Left forelimb (tissue), 1 donor: ENCODE measurements around the gene SPECC1L.

Experiments
- DNase-seq: peaks from one replicate; pipeline ENCODE4 v3.0.0-alpha.2; 2018; ENCODE audit warnings: low spot score

SPECC1L gene

DNA sequence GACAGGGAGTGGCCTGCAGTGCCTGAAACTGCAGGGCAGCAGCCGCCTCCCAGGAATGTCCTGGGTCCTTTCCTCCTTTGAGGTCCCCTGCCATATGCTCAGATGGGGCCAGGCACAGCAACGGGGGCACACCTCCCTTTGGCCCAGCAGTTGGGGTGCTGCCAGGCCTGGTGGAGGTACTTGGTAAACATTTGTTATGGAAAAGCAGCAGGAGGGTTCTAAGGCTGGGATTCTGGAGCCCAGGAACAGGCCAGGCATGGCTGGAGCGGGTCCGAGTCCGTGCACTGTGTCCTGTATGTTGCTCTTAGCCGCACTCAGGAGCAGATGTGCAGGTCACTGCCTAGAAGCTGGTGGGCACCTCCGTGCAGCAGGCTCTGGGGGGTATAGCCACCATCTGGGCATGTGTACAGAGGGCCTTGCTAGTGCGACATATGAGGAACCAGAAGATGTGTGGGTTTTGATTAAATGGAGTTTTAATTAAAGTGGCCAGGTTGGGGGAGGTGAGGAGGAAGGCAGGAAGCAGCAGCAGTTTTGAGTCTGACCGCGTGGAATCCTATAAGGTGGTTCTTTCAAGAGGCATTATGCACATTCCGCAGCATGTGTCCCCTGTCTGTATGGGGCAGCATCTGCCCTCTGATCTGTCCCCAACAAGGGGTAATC is 158.2 kb downstream of the SPECC1L start:
- no peak for DNase-seq

DNA sequence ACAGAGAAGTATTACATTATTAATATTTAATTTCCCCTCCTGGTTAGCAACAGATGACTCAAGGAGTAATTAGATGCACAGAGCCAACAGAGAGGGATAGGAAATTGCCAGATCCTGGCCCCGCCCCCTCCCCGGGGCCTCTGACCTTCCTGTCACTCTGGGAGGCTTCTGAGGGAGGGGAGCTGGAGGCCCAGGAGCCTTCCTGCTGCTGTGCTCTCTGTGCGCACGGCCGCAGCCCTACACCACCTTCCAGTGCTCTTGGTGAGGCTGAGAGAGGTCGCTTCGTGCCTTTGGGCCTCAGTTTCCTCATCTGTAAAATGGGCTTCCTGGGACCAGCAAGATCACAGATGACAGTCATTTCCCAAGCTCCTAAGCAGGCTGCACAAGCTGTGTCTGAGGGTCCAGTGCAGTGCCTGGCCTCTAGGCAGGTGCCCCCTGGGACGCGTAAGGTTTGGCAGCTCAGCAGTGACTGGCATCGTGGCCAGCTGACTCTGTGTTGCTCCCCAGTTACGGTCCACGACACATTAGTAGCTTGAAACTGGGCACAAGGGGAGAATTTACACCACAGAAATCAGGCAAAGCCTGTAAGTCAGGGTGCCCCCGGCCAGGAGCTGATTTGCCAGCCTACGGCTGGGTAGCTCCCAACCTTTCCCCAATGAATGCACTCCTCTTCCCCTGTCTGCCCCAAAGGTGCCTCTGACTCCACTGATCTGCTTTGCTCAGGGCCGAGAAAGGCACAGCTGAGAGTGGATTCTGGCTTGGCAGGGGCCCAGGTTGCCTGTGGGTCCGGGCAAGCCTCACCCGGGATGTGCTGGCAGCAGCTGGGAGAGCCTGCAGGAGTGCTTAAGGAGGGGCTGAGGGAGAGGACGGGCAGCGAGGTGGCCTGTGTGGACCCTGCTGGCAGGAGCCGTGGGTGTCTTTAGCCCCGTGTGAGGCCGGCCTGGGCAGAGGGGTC is 159.1 kb downstream of the SPECC1L start:
- no peak for DNase-seq

DNA sequence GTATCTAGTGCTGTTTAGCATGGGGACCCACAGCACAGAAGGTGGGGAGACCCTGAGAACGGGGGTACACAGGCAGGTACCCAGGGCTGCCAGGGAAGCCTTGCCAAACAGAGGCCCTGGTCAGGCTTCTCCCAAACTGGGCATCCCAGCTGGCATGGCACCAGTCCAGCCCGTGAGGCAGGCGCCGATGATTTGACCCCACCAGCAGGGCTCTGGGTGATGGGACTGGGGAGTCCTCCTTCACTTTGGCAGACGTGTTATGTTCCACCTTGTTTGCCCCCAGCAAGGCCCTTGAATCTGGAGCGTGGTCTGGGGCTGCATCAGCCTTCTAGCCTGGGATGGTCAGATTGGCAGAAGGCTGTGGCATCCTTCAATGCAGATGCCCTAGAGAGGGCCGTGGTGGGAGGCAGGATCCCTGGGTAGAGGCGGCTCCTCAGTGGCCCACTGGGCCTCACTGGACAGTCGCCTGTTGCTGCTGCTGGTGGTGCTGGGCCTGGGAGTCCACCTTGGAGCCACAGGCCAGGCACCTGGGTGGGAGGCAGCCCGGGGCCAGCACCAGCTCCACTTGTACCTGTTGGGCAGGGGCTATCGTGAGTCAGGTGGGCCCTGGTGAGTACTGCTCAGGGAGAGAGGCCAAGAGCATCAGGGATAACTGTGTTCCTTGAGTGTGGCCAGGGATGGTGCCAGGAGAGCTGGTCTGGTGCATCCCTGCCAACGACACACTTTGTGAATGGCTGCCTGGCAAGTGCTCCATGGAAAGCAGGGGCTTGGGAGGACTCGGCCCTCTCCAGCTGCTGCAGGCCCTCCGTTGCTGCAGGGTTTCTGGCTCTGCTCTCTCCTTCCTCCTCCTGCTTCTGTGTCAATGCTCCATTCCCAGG is 160.0 kb downstream of the SPECC1L start:
- DNase-seq = no peak

DNA sequence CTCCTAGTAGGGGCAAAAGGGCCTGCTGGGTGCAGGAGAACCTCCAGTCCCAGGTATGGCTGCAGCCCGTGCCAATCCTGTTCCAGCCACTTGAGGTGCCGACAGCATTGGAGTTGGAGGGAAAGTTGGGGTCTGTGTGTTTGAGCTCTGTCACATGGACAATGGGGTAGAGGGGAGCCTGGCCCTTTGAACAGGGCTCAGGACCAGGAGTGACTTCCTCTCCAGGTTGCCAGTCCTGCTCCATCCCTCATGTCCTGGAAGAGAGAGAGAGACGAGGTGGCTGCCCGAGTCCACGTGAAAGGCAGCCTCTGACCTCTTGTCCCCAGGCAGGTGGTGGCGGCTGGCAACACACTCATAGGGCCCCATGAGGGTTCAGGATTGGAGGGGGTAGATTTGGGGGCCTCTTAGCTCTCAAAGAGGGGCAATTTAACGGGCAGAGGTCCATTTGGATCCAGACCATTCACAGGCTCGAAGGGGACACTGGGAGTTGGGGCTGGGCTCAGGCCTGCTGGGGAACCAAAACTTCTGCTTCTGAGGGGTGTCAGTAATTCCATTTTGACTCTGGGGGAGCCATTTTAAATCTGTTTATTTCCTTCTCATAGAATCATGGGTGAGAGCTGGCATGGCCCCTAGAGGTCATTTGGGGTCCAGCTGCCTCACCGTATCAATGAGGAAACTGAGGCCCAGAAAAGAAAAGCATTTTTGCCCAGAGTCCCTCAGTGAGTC is 160.8 kb downstream of the SPECC1L start:
- DNase-seq = no peak

DNA sequence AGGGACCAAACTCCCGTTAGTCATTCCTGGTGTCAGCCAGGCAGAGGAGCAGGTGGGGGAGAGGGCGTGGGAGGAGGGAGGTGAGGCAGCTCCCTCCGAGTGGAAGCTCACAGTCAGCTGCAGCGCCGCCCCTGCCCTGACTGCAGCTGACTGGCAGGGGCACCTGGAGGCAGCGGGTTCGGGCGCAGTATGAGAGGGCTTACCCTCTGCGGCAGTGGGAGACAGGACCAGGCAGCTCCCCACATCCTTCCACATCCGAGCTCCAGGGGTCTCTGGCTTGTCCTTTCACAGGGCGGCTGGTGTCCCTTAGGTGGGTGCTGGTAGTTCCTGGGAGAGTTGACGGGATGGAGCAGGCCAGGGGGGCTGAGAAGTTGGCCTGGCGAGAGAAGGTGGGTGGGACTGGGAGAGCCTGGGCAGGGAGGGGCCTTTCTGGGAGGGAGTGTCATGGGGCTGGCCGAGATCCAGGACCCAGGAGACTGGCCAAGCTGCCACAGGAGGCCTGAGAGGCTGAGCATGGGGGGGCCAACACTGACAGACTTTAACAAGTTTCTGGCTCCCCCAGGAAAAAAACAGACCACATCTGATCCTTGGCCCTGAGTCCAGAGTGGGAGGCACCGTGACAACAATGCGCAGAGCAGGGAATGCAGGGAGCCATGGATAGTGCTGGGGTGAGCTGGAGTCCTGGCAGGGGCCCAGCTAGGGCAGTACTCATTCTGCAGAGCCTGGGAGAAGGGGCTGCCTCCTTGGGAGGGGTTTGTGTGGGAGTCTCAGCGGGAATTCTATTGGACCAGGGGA is 161.6 kb downstream of the SPECC1L start:
- peak; percentile 78 for DNase-seq

DNA sequence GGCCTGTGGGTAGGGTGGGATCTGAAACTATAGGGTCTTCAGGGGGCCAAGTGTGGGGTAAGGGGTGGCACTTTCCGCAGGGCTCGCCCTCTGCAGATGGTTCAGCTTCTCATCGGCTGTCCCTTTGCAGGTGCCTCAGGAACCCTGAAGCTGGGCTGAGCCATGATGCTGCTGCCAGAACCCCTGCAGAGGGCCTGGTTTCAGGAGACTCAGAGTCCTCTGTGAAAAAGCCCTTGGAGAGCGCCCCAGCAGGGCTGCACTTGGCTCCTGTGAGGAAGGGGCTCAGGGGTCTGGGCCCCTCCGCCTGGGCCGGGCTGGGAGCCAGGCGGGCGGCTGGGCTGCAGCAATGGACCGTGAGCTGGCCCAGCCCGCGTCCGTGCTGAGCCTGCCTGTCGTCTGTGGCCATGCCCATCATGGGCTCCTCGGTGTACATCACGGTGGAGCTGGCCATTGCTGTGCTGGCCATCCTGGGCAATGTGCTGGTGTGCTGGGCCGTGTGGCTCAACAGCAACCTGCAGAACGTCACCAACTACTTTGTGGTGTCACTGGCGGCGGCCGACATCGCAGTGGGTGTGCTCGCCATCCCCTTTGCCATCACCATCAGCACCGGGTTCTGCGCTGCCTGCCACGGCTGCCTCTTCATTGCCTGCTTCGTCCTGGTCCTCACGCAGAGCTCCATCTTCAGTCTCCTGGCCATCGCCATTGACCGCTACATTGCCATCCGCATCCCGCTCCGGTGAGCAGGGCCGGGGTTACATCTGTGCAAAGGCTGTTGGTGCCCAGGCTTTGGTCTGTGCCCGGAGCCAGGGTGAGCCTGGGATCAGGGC is 162.6 kb downstream of the SPECC1L start:
- DNase-seq = no peak

DNA sequence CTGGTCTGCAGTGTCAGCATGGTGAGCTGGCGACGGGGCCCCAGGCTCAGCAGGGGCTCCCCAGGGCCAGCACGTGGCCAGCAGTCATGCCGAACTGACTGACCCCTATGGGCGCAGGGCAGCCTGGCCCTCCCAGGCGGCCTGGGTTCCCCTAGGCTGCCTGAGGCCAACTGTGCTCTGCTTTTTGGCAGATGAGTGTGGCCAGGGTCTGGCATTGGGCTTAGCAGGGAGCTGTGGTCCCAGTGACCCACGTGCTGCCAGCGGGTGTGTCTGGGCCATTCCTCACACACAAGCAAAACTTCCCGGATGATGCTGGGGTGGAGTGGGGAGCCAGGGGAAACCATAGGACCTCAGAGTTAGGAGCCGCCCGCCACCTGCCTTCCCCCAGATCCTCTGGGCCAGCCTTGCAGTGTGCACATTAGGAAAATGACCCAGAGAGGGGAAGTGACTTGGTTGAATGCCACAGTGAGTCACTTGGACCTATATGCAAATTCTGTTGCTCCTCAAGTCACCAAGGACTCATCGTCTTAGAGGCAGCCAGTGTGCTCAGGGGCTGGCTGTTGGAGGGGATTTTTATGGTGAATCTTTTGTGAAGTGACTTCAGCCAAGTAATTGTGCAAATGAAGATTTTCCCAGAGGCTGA is 163.3 kb downstream of the SPECC1L start:
- DNase-seq = no peak

DNA sequence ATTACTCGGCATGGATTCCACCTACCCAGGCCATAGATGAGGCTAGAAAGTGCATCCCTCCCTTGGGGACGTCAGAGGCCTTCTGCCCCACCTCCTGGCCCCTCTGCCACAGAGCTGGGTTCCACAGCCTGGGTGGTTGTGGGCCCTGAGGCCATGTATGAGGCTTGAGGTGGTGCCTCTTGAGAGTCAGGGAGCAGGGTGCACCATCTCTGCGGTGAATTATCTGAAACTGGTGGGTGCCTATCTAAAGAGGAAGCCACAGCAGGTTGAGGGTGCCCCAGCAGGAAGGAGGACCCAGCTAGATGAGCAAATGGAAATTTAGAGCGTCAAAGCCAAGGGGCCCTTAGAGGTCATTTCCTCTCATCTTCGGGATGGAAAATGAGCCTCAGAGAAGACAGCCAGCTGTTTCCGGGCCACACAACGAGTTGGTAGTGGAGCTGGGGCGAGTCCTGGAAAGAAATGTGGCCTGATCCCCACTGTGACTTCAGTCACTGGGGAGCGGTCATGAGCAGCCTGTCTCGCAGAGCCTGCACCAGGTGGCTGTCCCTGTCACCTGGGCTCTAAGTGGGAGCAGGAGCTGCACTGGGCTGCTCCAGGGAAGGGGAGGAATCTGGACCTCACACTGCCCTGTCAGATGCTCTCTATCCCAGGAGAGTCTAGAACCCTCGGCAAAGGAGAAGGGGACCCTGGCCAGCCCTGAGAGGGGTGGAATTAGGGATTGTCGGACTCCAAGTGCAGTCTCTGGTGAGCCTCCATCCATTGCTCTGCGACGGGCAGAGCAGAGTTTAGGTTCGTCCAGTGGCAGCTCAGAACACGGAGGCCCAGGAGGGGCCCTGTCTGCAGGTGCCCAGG is 164.1 kb downstream of the SPECC1L start:
- peak; percentile 80 for DNase-seq

DNA sequence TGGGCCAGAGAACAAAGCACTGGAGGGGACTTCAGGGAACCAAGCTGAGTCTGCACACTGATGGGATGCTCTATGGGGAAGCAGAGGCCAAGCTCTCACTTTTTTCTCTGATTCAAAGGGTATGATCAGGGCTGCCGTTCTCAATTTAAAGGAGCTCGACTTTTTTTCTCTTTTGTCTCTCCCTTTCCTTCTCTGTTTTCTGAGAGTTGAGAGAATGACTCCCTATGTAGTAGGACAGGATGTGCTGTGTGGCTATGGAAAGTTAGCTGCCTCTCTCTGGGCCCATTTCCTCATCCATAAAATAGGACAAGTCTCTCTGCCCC is 164.7 kb downstream of the SPECC1L start:
- DNase-seq = no peak

DNA sequence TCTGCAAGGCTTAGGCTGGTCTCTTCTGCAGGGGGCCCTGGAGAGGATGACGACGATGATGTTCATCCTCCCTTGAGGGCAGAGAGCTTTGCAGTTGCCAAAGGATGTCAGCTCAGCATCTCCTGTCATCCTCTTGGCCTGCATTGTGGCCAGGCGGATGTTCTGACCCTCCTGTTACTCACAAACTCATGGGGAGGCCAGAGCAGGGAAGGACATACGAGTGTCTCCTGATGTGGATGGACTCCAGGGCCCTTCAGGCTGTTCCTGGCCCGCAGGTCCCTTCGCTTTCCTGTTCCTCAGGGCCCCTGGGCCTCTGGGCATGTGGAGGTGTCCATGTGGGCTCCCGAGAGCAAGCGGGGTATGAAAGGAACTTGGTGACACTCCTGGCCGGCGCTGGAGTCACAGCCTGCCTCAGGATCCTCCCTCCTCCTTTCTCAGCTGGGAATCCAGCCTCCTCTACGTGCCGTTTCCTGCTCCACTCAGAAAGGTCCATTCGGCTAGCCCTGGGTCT is 165.3 kb downstream of the SPECC1L start:
- no peak for DNase-seq

DNA sequence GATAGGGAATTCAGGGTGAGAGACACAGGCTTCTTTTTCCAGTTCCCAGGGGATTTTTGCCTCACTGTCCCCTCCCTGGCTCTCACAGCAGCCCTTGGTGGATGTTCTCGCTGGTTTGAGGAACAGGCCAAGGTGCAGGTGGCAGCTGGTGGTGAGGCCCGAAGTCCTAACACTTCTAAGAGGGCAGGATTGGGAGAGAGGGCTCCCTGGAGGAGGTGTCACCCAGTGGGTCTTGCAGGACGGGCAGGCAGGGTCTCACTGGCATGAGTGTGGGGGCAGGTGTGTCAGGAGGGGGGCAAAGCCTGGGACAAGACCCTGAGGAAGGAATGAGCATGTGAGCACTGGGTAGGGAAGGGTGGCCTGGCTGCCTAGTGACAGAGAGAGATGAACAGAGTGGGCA is 165.9 kb downstream of the SPECC1L start:
- no peak for DNase-seq

DNA sequence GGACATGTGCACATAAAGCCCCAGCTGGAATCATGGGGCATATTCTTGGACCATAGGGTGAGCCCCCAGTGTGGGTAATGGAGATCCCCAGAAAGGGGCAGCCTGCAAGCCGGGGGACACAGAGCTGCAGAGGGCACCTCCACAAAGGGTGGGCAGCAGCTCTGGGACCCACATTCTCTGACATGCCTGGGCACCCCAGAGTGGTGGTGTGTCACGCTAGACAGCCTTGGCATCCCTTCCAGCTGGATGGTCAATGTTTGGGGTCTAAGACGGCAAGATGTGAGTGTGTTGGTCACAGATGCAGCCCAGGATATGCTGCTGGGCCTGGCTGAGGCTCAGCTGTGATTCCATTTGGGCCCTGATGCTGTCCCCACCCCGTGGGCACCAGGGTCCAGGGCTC is 166.5 kb downstream of the SPECC1L start:
- DNase-seq = no peak

DNA sequence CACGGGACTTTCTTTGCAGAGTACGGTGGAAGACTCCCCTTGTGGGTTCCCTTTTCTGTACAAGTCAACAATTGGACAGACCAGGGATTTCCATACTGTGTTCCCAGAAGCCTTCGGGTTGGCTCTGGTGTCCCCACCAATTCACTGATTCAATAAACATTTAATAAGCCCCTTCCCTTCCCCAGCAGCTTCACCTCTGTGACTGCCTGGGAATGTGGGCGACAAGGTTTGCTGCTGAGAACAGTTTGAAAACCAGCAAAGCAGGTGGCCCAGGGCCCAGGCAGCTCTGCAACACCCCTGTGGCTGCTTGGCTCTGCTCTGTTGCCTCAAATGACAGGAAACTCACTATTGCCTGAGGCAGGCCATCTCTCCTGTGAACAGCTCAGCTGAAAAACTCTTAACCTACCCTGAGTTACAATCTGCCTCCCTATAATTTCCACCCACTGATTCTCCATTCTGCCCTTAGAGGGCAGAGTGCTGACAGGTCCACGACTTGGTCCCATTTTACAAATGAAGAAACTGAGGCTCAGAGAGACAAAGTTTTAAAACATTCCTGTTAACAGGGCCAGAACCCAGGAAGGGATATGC is 167.2 kb downstream of the SPECC1L start:
- DNase-seq = no peak

DNA sequence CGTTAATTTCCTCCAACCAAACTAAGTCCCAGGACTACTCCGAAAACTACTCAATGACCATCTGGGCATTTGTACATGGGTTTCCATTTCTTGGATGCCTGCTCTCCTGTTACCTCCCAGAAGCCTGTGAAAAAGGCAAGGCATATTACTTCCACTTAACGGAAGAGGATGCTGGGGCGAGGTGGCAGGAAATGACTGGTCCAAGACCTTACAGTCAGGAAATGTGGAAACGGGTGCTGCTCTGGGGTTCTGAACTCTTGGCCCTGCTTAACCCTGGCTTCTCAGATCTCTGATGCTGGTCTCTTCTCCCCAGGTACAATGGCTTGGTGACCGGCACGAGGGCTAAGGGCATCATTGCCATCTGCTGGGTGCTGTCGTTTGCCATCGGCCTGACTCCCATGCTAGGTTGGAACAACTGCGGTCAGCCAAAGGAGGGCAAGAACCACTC is 169.7 kb downstream of the SPECC1L start:
- DNase-seq = no peak

DNA sequence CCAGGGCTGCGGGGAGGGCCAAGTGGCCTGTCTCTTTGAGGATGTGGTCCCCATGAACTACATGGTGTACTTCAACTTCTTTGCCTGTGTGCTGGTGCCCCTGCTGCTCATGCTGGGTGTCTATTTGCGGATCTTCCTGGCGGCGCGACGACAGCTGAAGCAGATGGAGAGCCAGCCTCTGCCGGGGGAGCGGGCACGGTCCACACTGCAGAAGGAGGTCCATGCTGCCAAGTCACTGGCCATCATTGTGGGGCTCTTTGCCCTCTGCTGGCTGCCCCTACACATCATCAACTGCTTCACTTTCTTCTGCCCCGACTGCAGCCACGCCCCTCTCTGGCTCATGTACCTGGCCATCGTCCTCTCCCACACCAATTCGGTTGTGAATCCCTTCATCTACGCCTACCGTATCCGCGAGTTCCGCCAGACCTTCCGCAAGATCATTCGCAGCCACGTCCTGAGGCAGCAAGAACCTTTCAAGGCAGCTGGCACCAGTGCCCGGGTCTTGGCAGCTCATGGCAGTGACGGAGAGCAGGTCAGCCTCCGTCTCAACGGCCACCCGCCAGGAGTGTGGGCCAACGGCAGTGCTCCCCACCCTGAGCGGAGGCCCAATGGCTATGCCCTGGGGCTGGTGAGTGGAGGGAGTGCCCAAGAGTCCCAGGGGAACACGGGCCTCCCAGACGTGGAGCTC is 170.2 kb downstream of the SPECC1L start:
- no peak for DNase-seq

DNA sequence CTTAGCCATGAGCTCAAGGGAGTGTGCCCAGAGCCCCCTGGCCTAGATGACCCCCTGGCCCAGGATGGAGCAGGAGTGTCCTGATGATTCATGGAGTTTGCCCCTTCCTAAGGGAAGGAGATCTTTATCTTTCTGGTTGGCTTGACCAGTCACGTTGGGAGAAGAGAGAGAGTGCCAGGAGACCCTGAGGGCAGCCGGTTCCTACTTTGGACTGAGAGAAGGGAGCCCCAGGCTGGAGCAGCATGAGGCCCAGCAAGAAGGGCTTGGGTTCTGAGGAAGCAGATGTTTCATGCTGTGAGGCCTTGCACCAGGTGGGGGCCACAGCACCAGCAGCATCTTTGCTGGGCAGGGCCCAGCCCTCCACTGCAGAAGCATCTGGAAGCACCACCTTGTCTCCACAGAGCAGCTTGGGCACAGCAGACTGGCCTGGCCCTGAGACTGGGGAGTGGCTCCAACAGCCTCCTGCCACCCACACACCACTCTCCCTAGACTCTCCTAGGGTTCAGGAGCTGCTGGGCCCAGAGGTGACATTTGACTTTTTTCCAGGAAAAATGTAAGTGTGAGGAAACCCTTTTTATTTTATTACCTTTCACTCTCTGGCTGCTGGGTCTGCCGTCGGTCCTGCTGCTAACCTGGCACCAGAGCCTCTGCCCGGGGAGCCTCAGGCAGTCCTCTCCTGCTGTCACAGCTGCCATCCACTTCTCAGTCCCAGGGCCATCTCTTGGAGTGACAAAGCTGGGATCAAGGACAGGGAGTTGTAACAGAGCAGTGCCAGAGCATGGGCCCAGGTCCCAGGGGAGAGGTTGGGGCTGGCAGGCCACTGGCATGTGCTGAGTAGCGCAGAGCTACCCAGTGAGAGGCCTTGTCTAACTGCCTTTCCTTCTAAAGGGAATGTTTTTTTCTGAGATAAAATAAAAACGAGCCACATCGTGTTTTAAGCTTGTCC is 171.0 kb downstream of the SPECC1L start:
- DNase-seq = no peak
